Measurements from ENCODE around the gene COPB2. TPM values are rescaled to one million over a fixed set of nuclear protein-coding genes. Genes with fewer than 3 reads are reported as not detected.

Gene COPB2
- polyA plus RNA-seq, 1 donor (not counting 4 experiments of a cell fraction or from before 2014, with no cell fraction given), result 149 TPM

DNA sequence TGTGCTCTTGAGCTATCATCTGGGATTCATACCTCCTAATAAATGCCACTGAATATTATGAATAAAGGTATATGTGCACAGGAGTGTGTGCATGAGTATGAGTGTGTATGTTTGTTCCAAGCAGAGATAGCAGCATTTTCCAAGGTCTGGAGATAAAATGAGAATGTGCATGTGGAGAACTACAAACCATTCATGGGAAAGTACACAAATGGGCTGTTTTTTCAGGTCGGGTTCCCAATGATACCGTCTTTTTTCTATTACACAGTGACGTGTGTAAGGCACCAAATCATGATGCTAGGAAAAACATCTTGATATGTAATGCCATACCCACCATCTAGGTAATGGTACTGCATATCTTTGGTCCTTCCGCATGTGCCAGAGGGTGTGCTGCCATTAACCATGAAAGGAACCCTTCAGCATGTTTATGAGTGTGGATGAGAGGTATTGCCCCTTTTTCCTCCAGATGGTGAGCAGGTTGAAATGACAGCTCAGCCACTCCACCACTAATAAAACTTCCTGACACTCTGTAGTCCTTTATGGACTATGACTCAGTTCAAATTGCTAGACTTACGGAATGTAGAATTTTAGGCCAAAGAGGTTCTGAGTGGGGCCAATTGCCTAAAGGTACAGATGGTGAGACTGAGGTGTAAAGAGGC is 36.4 kb upstream of the COPB2 start:
- Histone ChIP-seq H2AFZ (ENCODE audit: control insufficient read depth, low read length) (no peak overlapping the region), H3K9me1 (ENCODE audit: control insufficient read depth, extremely low read depth, insufficient read depth, low read length) (no peaks in the 10 kb centered on the region), H3K4me1 (ENCODE audit: control insufficient read depth, extremely low read depth, insufficient read depth, low read length) (no peaks in the 10 kb centered on the region), H3K4me3 (ENCODE audit: control insufficient read depth in 2 of 3, extremely low read depth in 1 of 3, insufficient read depth in 2 of 3, low read depth in 1 of 3, low read length in 3 of 3) (no peak overlapping the region), H3K9ac (ENCODE audit: control insufficient read depth, extremely low read depth, insufficient read depth, low read length) (no peak overlapping the region), H3K9me3 (ENCODE audit: control insufficient read depth, low read depth, low read length) (no peaks in the 10 kb centered on the region), H3K79me2 (ENCODE audit: control insufficient read depth, insufficient read depth, low read length) (no peaks in the 10 kb centered on the region), H3K4me2 (ENCODE audit: control insufficient read depth, extremely low read depth, insufficient read depth, low read depth, low read length) (no peak overlapping the region), H3K36me3 (ENCODE audit: control insufficient read depth in 2 of 2, extremely low read depth in 1 of 2, insufficient read depth in 2 of 2, low read length in 2 of 2) (no peaks in the 10 kb centered on the region), H3K27ac (ENCODE audit: control insufficient read depth, insufficient read depth, low read length) (no peak overlapping the region), H4K20me1 (ENCODE audit: control insufficient read depth, extremely low read depth, insufficient read depth, low read length) (no peaks in the 10 kb centered on the region), H3K27me3 (ENCODE audit: control insufficient read depth, extremely low read depth, insufficient read depth, low read length) (no peaks in the 10 kb centered on the region)
- TF ChIP-seq EZH2 (IDR thresholded peaks at IDR 0.05; ENCODE audit: low read length), result no peak
- TF ChIP-seq, protein P1, sequence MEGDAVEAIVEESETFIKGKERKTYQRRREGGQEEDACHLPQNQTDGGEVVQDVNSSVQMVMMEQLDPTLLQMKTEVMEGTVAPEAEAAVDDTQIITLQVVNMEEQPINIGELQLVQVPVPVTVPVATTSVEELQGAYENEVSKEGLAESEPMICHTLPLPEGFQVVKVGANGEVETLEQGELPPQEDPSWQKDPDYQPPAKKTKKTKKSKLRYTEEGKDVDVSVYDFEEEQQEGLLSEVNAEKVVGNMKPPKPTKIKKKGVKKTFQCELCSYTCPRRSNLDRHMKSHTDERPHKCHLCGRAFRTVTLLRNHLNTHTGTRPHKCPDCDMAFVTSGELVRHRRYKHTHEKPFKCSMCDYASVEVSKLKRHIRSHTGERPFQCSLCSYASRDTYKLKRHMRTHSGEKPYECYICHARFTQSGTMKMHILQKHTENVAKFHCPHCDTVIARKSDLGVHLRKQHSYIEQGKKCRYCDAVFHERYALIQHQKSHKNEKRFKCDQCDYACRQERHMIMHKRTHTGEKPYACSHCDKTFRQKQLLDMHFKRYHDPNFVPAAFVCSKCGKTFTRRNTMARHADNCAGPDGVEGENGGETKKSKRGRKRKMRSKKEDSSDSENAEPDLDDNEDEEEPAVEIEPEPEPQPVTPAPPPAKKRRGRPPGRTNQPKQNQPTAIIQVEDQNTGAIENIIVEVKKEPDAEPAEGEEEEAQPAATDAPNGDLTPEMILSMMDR (optimal IDR thresholded peaks at IDR 0.05 in 1 of 3, IDR thresholded peaks at IDR 0.05 in 1 of 3, conservative IDR thresholded peaks at IDR 0.05 in 1 of 3; ENCODE audit: extremely low read depth in 1 of 3, insufficient read depth in 2 of 3, low read length in 3 of 3), result no peak
- FAIRE-seq (no peak), DNase-seq (ENCODE audit: low read depth, low spot score) (no peak)
- dilution Hi-C loops (cut with MboI; ENCODE audit: extremely low pct_ligation_motif_present, low sequenced_read_pairs), result no loop called here

DNA sequence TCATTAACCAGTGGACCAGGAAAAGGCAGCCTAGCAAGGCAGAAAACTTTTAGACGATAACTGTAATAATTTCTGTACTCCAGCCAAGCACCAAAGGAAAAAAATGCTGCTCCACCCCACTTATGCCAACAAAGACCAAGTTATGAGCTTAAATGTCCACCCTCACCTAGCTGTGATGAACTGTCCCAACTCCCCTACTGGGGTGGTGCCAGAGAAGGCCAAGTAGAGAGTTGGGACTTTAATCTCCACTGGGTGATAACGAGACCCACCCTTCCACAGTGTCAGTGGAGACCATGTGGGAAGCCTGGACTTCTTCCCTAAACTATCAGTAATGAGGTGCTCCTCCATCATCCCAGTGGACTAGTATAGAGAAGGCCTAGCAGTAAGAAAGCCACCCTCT is 33.8 kb upstream of the COPB2 start:
- no peaks in the 10 kb centered on the region for H3K9me3 ChIP-seq (ENCODE audit: control insufficient read depth, low read depth, low read length)
- H3K4me2 ChIP-seq (ENCODE audit: control insufficient read depth, extremely low read depth, insufficient read depth, low read depth, low read length), result no peak overlapping the region
- FAIRE-seq (no peak), DNase-seq (ENCODE audit: low read depth, low spot score) (no peak)
- H3K4me3 ChIP-seq (ENCODE audit: control insufficient read depth in 2 of 3, extremely low read depth in 1 of 3, insufficient read depth in 2 of 3, low read depth in 1 of 3, low read length in 3 of 3), result no peak overlapping the region
- H3K36me3 ChIP-seq (ENCODE audit: control insufficient read depth in 2 of 2, extremely low read depth in 1 of 2, insufficient read depth in 2 of 2, low read length in 2 of 2), result no peaks in the 10 kb centered on the region
- H3K9me1 ChIP-seq (ENCODE audit: control insufficient read depth, extremely low read depth, insufficient read depth, low read length), result no peaks in the 10 kb centered on the region
- H3K4me1 ChIP-seq (ENCODE audit: control insufficient read depth, extremely low read depth, insufficient read depth, low read length), result peaks cover 2% of the 10 kb centered on the region
- TF ChIP-seq, protein P1 (optimal IDR thresholded peaks at IDR 0.05 in 1 of 3, IDR thresholded peaks at IDR 0.05 in 1 of 3, conservative IDR thresholded peaks at IDR 0.05 in 1 of 3; ENCODE audit: extremely low read depth in 1 of 3, insufficient read depth in 2 of 3, low read length in 3 of 3), result no peak
- no peak for TF ChIP-seq EZH2 (IDR thresholded peaks at IDR 0.05; ENCODE audit: low read length)
- no peaks in the 10 kb centered on the region for H4K20me1 ChIP-seq (ENCODE audit: control insufficient read depth, extremely low read depth, insufficient read depth, low read length)
- H3K9ac ChIP-seq (ENCODE audit: control insufficient read depth, extremely low read depth, insufficient read depth, low read length), result no peak overlapping the region
- no peak overlapping the region for H2AFZ ChIP-seq (ENCODE audit: control insufficient read depth, low read length)
- no peaks in the 10 kb centered on the region for H3K79me2 ChIP-seq (ENCODE audit: control insufficient read depth, insufficient read depth, low read length)
- H3K27me3 ChIP-seq (ENCODE audit: control insufficient read depth, extremely low read depth, insufficient read depth, low read length), result no peaks in the 10 kb centered on the region
- no peak overlapping the region for H3K27ac ChIP-seq (ENCODE audit: control insufficient read depth, insufficient read depth, low read length)
- dilution Hi-C loops (cut with MboI; ENCODE audit: extremely low pct_ligation_motif_present, low sequenced_read_pairs), result no loop called here
